Amygdala (tissue), 56 donors: ENCODE data around the gene GALNT14.
"Not testable (repeated sequence)": the region's sequence is repeated elsewhere in the genome, so short reads cannot be mapped to it uniquely, and the experiment has no call there.

Experiments
- DNase-seq, 56 donors: peaks; one replicate each; lab custom pipeline; 2025; lab: John Stamatoyannopoulos, UW

GALNT14 gene

GRCh38 chr2:30912056-30912455 is 226.2 kb downstream of the GALNT14 start:
- no peak for DNase-seq

DNA sequence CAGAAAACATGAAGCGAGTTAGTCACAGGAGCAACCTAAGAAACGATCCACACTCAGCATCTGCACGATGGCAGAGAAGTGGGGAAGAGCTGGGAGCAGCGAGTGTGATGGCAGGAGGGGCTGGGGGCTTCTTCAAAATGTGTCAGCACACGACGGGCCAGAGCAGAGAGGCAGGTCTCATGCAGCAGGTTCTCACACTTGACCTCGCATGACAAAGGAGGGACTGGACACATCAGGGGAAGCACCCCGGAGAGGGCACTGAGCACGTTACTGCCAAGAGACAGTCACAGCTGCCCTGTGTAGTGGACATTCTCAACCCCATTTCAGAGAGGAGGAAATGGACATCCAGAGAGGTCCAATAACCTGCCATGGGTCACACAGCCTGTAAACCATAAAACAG is 226.9 kb downstream of the GALNT14 start:
- no peak for DNase-seq

DNA sequence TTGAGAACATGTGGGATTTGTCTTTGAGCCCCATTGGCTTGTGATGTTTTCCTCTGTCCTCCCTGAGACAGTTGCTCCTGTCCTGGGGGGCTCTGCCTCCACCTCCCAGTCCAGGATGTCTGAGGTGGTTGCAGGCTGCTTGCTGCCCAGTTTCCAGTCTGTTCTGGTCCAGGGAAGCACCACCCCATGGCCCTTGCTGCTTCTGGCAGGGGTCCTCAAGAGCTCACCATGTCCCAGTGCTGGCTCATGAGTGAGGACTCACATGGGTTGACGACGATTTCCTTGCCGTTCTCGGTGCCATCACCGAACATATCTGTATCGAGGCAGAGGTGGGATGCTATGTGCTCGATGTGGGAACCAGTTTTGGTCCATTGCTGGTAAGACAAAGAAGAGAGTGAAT is 227.6 kb downstream of the GALNT14 start:
- no peak for DNase-seq

DNA sequence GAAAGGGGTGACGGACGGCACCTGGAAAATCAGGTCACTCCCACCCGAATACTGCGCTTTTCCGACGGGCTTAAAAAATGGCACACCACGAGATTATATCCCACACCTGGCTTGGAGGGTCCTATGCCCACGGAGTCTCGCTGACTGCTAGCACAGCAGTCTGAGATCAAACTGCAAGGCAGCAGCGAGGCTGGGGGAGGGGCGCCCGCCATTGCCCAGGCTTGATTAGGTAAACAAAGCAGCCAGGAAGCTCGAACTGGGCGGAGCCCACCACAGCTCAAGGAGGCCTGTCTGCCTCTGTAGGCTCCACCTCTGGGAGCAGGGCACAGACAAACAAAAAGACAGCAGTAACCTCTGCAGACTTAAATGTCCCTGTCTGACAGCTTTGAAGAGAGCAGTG is 233.8 kb downstream of the GALNT14 start:
- DNase-seq, result not testable (repeated sequence)

- DNase-seq, result no peak
These were observed 234.9 kb downstream of the GALNT14 start for GRCh38 chr2:30903326-30903725.

- DNase-seq, result no peak
These were observed 237.9 kb downstream of the GALNT14 start for GRCh38 chr2:30900381-30900780.

DNA sequence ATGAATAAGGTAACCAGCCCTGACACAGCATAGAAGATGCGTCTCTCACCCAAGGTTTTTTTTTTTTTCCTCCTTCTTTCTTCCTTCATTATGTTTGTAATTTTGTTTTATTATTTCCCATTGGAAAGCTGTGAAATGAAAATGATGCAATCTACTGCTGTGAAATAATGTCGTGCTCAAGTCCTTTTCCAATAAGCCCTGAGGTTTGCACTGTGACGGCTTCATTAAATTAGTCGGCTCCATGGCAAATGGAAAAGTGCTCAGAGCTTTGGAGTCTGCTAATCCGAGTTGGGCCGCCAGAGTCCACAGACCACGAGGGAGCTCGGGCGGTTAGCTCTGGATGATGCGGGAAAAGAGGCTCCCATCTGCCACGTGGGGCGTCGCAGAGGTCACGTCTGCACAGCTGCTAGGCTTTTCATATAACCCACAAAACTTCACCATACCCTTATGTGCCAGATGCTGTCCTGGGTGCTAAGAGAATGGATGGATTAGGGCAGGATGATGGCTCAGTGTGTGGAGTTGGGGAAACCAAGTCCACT is 238.7 kb downstream of the GALNT14 start:
- DNase-seq, result no peak

GRCh38 chr2:30897539-30897938 is 240.7 kb downstream of the GALNT14 start:
- no peak for DNase-seq

GRCh38 chr2:30894498-30895119 is 243.6 kb downstream of the GALNT14 start:
- no peak for DNase-seq

DNA sequence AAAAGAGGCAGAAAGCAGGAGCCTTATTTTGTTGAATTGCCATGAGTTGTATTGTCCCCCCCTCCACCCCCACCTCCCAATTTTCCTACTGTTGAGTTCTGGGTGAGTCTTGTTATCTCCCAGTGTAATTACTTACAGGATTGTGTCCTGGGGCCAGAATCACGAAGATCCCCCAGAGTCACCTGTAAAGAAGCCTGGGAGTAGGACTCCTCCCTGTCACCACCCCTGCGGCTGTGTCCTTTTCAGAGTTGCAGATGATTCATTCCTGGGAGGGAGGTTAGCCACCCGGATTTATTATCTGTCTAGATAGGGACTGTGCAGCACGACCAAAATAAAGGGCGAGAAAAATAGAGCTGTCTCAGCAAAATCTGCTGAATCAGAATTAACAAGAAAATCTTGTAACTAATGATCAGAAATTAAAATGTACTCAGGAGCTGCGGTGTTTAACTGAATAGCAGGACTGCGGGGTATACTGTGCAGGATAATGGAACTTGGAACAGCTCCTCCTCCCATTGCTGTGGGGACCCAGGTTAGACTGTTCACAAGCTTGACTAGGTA is 249.3 kb downstream of the GALNT14 start:
- DNase-seq, result no peak

DNA sequence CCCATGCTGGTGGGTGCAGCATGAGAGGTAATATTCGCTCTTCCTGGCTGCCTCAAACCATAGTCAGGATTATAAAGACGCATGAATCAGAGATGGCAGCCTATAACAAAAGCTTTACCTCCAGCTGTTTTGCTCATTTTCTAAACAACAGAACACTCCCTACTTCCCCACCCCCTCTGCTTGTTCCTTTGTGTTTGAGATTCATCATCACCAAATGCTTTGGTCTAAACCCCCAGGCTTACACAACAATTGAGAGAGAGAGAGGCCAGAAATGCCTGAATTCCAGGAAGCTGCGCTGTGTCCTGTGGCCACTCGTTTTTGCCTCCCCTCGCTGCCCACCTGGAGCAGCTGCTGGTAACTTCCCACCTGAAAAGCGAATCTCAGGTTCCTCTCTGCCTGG is 252.2 kb downstream of the GALNT14 start:
- no peak for DNase-seq

DNA sequence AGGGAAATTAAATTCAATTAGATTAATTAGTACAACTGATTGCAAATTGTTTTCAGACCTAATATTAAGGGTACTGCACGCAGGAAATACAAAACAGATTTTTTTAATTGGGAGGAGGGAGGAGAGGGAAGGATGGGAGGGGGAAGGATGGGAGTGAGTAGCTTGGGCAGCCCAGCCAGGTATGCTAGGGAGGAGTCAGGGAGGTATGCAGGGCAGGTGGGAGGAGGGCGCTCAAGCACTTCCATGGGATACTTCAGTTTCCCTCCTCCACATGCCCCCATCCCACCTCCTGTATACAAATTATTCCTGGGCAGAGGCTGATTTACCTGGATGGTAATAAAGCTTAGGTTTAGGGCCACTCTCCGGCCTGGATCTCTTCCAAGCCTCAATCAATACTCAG is 254.4 kb downstream of the GALNT14 start:
- no peak for DNase-seq

DNA sequence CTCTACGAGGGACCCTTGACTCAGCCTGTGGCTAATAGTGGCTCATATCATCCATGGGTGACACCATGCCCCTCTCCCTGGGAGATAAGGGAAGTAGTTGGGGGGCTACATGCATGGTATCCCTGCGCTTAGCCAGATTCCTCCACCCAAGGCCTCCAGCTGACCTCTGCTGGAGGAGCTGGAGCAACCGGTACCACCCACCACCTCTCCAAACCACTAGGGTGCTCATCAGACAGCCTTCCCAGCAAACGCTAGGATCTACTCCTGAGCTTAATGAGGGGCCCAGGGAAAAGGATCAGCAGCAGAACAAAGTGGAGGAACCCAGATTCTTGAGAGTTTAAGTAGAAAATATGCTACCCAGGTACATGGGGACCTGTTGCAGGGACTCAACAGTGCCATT is 255.1 kb downstream of the GALNT14 start:
- DNase-seq, result no peak

DNA sequence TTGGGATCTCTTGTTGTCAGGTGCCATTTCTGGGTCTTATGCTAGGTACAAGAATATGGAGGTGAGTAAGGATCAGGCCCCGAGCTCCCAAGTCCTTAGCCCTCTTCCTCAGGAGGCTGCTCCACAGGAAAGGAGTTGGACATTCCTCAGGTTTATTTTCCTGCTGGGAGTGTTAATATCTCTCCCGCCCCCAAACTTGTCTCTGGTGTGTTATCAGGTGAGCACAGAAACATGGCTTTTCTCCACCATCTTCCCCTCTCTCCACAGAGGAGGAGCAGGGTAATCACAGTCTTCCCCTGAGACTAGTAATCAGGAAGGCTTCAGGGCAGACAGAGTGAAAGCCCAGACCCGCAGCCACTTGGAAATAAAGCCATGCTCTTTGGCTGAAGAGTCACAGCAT is 257.7 kb downstream of the GALNT14 start:
- DNase-seq, result no peak

DNA sequence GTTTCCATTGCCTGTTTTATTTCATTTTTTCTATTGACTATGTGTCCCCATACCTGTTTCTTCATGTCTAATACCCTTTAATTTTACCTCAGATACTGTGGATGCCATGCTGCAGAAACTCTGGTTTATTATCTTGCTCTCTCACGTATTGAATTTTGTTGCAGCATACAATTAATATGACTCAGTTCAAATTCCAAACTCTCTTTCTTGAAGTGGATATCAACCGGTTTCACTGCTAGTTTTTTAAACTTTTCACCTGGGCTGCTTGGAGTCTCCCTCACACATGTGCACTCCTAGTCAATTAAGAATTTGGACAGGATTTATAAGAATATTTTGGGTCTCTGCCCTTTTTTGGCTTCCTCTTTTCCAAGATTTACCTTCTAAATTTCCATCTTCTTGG is 260.4 kb downstream of the GALNT14 start:
- no peak for DNase-seq

GRCh38 chr2:30872797-30873196 is 265.4 kb downstream of the GALNT14 start:
- no peak for DNase-seq

DNA sequence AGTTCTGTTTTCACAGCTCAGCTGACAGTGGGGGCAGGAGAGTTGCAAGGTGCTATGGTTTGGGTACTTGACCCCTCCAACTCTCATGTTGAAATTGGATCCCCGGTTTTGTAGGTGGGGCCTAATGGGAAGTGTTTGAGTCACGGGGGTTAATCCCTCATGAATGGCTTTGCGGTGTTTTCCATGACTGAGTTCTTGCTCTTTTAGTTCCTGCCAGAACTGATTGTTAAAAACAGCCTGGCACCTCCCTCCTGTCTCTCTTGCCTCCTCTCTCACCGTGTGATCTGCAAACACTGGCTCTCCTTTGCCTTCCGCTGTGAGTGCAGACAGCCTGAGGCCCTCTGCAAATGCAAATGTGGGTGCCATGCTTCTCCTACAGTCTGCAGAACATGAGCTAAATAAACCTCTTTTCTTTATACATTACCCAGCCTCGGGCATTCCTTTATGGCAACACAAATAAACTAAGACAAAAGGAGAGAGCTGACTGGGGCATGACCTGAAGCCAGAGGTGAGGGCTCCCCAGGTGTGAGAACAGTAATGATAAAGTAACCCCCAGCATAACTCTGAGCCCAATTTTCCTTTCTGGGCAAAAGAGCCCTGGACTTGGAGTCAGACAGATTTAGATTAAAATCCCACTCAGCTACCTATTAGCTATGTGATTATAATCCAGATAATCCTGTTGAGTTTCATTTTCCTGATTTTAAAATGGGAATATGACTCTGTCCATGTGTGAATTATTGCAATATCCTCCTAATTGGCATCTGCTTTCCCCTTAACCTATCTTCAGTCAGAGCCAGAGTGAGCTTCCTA is 266.1 kb downstream of the GALNT14 start:
- peak in 1 of 56 donors; percentile 8 for DNase-seq

- no peak for DNase-seq
These were observed 266.8 kb downstream of the GALNT14 start for GRCh38 chr2:30871440-30871839.

DNA sequence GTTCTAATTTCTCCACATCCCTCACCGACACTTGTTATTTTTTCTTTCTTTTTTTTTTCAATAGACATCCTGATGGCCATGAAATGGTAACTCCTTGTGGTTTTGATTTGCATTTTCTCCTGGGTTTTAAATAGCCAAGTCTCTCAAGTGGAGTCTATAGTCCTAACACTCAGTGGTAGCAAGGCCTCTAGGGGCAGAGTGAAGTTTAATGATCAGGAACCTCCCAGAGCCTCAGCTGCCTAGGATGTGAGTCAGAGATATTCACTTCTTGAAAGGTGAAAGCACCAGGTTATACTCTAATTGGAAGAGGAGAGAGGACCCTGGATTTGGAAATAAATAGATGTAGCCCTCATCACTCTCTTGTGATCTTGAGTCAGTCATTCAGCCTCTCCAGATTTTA is 268.3 kb downstream of the GALNT14 start:
- no peak for DNase-seq

GRCh38 chr2:30867385-30867784 is 270.9 kb downstream of the GALNT14 start:
- no peak for DNase-seq

DNA sequence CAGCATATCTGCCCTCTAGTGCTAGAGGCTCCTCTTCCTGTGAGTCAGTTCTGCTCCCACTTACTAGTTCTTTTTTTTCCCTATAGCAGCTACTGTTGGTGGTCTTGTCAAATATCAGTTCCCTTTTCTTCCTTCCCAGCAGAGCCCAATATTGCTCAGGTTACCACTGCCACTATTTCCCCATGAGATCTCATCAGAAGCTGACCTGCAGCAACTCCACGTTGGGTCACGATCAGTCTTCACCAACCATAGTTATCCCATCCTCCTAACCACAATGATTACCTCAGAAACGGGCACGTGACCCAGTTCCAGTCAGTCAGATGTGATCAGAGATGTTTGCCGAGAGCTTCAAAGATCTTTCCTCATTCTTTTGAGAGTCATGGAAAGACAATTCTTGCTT is 271.3 kb downstream of the GALNT14 start:
- no peak for DNase-seq
